GM18511 (cell line): ENCODE data around the gene ISM1.

Experiments used
- ATAC-seq: cut with Tn5 transposase; IDR thresholded peaks from one replicate; pipeline ENCODE4 v1.9.1; 2021; ENCODE audit warnings: mild to moderate bottlenecking, moderate library complexity; ENCODE audit not compliant: unreplicated experiment

ISM1 gene

GRCh38 chr20:13340088-13340487 lies 119.0 kb downstream of the ISM1 start:
- ATAC-seq: no peak

GRCh38 chr20:13341737-13342393 lies 120.8 kb downstream of the ISM1 start:
- ATAC-seq: peak; percentile 56

GRCh38 chr20:13342469-13343242 lies 121.6 kb downstream of the ISM1 start:
- ATAC-seq: no peak

- ATAC-seq: no peak
Measured at GRCh38 chr20:13344671-13345070, 123.6 kb downstream of the ISM1 start.

- ATAC-seq: no peak
Measured at GRCh38 chr20:13348311-13349234, 127.5 kb downstream of the ISM1 start.

- ATAC-seq: no peak
Measured at GRCh38 chr20:13349235-13349604, 128.1 kb downstream of the ISM1 start.
